DMS153 (cell line): Measurements from ENCODE around the gene ATP9B.
"Not testable (repeated sequence)": the region's sequence is repeated elsewhere in the genome, so short reads cannot be mapped to it uniquely, and the experiment has no call there.

ENCODE experiments used
- DNase-seq: peaks from one replicate; lab custom pipeline; 2025; lab: John Stamatoyannopoulos, UW

ATP9B gene

GRCh38 chr18:79361766-79362522 is 292.8 kb downstream of the ATP9B start:
- DNase-seq, result no peak

GRCh38 chr18:79365701-79366100 is 296.5 kb downstream of the ATP9B start:
- DNase-seq, result no peak

- DNase-seq, result no peak
Observed at GRCh38 chr18:79366177-79367094, 297.2 kb downstream of the ATP9B start.

- no peak for DNase-seq
Observed at GRCh38 chr18:79367480-79367879, 298.3 kb downstream of the ATP9B start.

GRCh38 chr18:79367989-79368388 is 298.8 kb downstream of the ATP9B start:
- DNase-seq, result no peak

- DNase-seq, result no peak
Observed at GRCh38 chr18:79368681-79369080, 299.5 kb downstream of the ATP9B start.

- DNase-seq, result no peak
Observed at GRCh38 chr18:79371561-79372121, 302.4 kb downstream of the ATP9B start.

GRCh38 chr18:79372461-79372860 is 303.3 kb downstream of the ATP9B start:
- no peak for DNase-seq

GRCh38 chr18:79372991-79373390 is 303.8 kb downstream of the ATP9B start:
- no peak for DNase-seq

- no peak for DNase-seq
Observed at GRCh38 chr18:79373736-79374135, 304.5 kb downstream of the ATP9B start.

GRCh38 chr18:79374408-79375171 is 305.4 kb downstream of the ATP9B start:
- DNase-seq, result no peak

GRCh38 chr18:79375441-79376154 is 306.4 kb downstream of the ATP9B start:
- DNase-seq, result no peak

- not testable (repeated sequence) for DNase-seq
Observed at GRCh38 chr18:79376661-79377060, 307.5 kb downstream of the ATP9B start.

GRCh38 chr18:79377187-79377891 is 308.1 kb downstream of the ATP9B start:
- no peak for DNase-seq

- DNase-seq, result no peak
Observed at GRCh38 chr18:79378536-79379250, 309.5 kb downstream of the ATP9B start.

GRCh38 chr18:79379251-79379905 is 310.2 kb downstream of the ATP9B start:
- no peak for DNase-seq

- DNase-seq, result no peak
Observed at GRCh38 chr18:79379931-79380815, 311.0 kb downstream of the ATP9B start.
